HG02852 (cell line): ENCODE measurements around the gene SGSM2.

Experiments used
- ATAC-seq: cut with Tn5 transposase; IDR thresholded peaks from one replicate; pipeline ENCODE4 v1.9.1; 2021; ENCODE audit warnings: mild to moderate bottlenecking, moderate library complexity; ENCODE audit not compliant: unreplicated experiment

SGSM2 gene

DNA sequence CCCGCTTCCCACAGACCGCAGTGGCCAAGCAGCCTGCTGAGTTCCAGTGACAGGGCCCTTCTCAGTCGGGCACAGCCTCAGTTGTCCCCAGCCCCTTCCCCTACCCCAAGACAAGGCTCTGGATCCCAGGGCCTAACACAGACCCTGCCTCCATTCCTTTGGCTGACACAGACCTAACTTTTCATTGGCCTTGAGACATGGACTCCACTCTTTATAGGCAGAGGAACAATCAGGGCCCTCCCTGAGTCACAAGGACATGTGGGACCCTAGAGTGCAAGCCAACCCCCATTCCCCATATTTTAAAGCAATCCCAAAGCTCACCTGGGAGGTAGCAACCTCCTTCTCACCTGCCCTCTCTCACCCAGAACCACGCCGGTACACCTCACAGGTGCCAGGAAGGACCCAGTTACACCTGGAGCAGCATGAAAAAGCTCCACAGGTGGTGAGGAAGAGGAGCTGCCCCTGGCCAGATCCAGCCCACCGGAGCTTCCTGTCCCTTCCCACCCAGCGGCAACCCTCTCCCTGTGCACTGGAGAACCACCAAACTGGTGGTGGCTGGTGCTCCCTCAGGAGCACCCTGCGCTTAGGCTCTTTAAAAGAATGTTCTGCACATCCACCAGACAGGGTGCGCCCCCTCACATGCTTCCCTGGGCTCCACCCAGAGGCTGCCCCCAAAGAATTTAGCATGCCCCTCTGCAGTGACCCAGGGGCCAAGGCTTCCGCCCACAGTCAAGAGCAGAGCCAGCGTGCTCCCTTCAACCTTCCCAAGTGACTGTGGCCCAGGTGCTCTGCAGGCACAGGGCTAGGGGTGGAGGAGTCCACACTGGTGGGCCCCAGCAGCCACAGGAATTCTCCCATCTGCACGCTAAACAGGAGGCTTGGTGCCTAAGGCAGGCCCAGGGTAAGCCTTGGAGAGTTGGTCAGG is 60.2 kb downstream of the SGSM2 start:
- no peak for ATAC-seq

DNA sequence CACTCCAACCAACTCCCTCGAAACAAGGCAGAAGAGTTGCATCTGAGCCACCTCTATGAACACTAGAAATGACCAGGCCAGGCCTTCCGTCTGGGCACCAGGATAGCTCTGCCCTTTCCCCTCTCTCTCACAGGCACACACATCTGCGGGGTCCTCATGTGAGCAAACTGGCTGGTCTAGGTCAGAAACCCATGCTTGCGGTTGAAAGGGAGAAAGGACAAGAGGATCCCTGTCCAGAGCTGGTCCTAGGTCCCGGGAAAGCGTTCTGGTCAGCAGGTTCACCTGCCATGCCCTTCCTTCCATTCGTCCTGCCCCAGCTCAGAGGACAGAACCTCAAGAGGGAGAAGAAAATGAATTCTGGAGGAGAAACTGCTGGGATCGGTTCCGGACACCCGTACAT is 60.9 kb downstream of the SGSM2 start:
- ATAC-seq: no peak

DNA sequence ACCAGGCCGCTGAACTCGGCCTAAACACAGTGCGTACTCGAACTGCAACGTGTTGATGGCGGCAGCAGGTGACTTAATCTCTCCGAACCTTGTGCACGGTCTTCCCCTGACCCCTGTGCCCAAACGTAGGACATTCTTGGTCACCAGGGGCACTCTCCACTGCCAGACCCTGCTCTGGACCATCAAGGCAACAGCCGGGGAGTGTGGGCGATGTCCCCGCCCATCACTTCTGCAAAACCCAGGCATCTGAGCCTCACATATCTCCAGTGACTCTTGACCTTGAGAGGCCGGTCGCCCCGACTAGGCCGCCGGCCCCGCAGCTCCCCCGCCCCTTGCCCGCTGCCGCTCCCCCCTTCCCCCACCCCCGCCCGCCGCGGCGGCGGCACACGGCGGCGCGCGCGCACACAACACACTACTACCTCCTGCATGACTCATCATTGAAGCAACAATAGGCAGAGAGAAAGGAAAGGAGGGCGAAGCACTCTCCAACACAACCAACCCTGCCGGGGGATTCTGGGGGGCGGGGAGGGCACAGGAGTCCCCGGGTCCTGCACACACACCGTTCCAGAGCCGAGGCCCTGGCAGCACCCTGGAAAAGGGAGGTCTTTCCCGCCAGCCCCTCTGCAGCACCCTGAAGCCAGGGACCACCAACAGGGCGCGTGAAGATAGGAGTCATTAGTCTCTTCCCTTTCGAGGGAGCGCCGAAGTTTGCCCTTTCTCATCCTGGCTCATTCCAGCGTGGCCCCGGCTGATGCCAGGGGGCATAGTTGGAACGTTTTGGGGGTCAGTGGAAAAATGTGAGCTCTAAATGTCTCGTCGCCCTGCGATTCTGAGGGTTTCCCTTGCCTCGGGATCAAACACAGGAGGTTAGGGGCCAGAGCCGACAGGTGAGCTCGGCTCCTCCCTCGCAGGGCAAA is 61.6 kb downstream of the SGSM2 start:
- no peak for ATAC-seq

DNA sequence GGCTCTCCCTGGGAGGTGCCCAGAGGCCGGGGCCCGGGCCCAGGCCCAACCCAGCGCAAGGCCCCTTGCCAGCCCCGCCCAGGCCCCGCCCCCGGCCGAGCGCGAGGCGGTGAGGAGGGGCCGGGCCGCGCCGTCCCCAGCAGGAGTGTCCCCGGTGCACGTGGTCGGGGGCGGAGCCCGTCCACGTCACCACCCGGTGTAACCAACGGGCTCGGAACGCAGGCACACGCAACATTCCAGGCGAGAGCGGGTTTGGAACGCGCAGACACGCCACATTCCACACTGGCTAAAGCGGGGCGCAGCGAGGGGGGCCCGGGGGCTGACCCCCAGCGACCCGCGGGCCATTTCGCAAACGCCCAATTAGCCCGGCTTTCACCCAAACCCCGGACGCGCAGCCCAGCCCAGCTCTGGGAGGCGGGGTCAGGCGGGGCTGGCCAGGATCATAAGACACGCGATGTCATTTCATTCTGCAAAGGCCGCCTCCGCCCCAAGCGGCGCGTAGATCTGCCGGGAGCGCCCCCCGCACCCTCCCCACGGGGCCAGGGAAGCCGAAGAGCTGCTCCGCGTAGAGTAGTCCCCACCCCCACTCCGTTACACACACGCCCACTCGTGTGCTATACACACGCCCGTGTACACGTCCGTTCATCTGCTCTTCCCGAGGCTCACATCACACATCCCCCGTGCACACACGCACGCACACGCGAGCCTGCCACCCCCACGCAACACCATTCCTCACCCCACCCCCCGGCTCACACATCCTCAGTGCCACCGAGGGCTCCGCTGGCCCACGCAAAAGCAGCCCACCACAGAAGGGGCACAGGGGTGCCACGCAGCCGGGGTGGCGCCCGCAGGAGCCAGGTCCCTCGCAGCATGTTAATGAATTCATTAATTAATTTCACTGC is 62.5 kb downstream of the SGSM2 start:
- ATAC-seq: peak; percentile 37

DNA sequence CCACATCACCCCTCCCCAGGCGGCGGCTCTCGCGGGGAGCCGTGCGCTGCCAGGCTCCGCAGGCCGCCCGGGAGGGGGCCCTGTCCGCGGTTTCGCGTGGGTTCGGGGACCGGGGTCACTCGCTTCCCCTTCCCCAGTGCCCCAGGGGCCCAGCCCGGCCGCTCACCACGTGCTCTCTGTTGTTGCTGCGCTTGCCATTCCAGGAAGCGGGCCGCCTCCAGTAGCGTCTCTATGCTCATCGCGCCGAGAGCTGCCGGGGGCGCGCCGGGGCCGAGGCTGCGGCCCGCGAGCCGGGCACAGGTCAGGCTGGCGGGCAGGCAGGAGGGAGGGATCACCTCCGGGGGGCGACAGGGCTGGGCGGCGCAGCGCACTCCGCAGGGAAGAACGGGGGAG is 63.2 kb downstream of the SGSM2 start:
- no peak for ATAC-seq

DNA sequence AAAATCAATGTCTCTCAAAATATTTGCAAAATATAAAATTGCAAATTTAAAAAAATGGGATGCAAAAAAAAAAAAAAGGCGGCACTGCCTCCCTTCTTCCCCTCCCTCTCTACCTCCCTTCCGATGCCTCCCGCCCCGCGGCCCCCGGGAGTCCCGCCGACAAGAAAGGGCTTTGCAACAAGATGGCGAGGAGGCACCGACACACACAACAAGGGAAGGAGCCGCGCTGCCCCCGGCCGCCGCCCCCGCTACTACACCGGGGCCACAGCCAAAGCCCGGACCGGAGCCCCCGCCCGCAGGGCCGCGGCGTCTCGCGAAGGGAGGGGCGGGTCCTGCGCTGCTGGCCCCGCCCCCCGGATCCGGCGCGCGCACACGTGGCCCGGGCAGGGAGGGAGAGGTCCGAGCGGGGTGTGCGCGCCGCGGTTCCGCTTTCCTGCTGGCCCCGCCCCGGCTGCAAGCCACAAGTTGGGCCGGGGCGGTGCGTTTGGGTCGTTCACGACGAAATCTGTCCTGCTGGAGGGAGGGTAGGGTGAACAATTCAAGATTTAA is 63.6 kb downstream of the SGSM2 start, which contains the start of gene MNT:
TSS of gene MNT (minus strand) at position 184 of the 549 bp plus-strand sequence. CDS start 348 bp downstream, outside the sequence.
- ATAC-seq: peak; percentile 34

DNA sequence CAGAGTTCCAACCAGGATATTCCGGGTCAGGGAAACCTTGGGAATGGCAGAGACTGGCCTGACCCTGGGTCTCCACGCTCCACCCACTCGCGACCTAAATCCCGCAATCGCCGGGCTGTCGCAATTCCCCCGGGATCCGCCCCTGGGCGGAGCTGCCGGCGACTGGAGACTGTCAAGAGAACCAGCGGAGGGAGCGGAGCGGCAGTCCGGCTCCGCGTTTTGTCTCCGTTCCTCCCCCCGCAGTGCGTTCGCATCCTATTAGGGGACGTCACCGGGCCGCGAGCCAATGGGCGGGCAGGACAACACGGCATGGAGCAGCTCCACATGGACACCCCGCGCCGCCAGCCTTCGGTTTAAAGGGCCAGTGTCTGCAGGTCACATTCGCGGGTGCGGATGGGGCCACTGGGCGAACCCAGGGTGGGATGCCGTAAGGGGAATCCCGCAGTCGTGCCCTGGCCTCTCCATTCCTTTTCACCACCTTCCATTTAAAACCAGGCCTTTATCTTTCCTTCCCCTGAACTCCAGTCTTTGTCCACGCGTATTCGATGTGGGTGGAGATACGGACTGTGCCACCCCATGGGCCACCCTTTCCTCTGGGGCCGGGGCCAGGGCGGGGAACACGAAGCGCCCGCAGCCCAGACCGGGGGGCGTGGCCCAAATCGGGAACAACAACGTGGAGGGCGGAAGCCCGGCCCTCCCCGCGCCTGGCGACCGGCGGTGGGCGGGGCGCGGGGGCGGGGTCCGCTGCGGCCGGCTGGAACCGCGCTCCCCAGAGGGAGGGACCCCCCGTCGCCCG is 64.3 kb downstream of the SGSM2 start:
- peak; percentile 52 for ATAC-seq

DNA sequence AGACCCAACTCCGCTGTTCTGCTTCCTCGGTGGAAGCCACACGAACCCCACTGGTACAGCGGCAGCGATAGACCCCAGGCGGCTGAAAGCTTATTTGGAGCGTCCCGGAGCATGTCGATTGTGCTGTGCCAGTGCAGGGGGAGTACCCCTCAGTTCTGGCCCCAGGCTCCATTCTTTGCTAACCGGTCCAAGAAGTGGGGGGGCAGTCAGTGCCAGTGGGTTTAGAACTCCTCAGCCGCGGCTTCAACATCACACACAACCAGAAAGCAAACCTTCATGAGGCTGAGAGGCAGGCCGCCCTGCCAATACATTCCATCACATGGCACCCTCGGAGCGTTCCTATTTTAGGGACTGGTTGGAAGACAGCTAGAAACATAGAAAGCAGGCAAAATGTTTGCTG is 65.2 kb downstream of the SGSM2 start:
- no peak for ATAC-seq

DNA sequence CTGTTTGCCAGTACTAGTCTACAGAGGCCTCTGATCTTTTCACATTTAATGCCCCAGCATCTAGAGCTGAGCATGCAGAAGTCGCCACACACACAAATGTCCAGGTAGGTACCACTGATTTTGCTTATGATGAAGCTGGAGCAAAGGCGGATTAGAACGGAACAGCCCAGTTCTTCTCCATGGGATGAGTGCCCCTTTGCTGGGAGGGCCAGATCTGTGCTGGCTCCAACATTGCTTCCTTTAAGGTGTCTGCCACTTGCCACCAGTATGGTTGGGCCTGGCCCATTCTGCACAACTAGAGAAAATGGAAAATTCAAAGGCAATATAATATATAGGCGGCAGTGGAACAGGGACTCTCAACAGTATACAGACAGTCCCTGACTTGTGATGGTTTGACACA is 65.7 kb downstream of the SGSM2 start:
- ATAC-seq: no peak

DNA sequence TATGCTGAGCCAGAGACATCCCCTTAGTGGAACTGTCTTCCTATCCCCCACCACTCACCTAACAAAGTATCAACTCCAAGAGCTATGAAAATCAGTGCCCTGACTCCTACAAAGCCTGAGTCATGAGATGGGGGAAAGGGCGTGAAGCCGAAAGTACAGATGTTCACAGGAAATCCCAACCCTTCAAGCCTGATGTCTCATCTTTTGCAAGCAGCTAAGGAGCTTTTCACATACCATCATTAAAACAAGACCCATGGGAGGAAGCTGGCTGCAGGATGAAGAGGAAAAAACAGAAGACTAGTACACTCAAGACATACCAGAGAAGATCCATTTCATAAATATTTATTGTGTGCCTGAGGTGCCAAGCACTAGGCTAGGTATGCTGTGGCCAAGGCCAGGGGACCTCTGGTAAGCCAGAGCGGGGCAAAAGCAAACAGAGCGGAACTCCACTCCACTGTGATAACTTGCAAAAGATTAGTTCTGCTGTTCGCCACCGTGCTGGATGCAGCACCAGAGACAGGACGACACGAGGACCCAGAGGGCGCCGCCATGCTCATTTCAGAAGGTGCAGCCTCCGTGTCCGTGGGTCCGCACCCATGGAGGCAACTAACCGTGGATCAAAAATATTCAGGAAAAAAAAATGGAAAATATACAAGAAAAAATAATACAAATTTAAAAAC is 68.1 kb downstream of the SGSM2 start:
- ATAC-seq: no peak

DNA sequence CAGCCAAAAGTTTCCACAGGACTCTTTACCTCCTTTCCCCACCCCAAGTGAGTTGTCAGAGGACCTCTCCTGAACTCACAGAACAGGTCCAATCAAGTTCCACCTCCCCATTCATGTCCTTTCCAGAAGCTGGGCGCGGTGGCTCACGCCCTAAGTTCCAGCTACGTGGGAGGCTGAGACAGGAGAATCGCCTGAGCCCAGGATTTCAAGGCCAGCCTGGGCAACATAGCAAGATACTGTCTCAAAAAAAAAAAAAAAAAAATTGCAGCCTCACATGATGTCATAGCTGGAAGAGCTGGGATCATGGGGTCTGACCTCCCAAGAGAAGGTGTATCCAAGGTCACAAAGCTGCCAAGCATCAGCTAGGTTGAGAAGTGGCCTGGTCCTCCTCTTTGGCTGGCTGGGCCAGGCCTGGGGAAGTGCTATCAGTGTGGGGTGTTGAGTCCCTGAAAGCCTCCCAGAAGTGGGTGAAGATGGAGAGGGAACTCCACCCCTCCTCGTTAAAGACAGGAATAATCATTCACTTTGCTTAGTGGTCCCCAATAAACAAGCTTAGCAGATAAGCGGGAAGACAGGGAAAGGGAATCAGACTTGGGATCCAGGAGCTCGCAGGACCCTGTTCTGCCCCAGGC is 69.1 kb downstream of the SGSM2 start:
- no peak for ATAC-seq

DNA sequence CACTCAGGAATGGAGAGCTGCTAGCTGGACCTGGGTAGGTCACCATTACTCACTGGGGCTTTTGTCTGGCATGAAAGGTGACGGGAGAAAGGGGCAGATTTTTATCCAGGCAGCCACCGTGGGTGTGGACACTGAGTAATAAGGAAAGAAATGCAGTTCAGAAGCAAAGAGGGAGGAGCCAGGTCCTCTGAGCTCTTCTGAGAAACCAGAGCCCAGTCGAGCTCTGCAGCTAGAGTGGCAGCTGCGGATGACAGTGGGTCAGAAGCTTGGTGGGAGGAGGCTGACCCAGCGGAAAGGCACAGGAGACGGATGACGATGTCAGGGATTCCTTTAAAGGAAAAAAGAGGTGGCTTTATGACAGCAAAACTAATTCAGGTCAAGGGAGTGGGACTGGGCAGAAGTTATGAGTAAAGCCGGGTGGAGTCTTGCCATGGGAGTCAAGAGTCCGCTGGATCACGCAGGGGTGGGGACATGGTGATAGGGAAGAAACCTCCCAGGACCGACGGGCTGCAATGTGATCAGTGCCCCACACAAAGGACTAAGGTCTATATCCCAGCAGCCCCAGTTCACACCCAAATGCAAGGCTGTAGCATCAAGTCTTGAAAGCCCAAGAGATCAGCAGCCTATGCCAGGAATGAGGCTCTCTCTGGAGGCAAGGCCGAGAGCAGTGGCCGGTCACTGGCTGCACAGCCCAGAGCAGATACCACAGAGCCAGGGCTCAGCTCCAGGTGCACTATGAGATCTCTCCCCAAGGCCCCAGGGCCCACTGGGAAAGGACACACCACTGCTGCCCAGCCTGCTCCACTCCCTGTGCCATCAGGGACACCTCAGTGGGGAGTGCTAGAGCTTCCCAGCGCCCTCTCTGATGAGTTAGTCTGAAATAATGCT is 69.8 kb downstream of the SGSM2 start:
- no peak for ATAC-seq

DNA sequence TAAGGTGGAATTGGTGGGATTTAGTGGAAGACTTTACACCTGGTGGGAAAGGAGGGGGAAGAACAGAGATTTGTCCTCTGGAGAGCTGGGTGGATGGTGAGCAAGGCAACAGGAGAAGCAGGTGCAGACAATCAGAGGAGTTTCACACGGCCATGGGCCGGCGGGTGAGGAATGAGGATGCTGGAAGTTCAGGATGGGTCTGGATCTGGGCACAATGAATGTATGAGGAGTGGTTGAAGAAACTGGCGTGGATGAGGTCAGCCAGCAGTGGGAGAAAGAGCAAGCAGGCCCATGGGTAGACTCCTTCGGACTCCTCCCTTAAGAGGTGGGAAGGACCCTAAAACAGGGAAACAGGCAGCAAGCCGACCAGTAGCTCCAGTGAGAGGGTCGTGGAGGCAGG is 73.7 kb downstream of the SGSM2 start:
- no peak for ATAC-seq

DNA sequence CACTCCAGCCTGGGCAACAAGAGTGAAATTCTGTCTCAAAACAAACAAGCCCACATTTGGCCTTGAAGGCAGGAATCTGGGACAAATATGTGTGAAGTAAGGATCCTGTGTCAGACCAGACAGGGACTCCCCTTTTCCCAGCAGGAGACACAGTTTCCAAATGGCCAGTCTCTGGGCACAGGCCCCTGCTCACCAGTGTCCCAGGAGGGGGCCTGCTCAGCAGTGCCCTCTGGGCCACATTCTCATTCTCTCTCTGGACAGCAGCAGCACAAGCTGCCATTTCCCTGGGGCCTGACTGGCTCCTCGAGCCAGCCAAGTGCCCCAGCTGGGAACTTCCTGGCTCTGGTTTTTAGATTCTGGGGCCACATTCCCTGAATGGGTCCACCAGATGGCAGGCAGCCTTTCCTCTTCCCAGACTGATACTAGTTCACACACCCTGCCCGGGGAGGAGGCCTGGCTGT is 75.3 kb downstream of the SGSM2 start:
- ATAC-seq: no peak

DNA sequence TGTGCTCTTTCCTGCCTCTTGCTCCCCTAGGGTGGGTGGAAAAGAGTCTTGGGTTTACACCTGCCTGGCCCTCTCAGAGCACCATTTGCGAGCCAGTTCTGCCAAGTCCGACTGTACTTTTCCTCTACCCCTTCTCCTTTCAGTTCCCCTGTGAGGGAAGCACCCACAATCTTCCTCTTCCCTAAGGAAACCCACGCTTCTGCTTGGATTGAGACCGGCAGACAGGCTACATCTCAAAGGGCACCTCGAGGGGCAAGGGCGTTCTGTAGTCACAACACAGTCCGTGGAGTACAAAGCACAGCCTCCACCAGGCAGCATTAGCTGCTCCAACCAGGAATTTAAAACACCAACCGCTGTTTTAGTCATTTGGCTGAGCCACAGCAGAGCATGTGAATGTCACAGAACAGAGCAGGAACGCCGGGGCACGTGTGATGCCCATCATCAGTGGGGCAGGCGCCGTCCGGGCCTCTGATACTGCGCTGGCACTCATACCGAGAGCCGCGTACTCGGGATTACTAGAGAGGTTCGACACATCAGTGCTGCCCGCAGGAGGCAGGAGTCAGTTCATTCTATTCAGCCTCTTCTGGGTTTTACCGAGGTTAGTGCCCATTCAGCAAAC is 77.3 kb downstream of the SGSM2 start:
- ATAC-seq: no peak

DNA sequence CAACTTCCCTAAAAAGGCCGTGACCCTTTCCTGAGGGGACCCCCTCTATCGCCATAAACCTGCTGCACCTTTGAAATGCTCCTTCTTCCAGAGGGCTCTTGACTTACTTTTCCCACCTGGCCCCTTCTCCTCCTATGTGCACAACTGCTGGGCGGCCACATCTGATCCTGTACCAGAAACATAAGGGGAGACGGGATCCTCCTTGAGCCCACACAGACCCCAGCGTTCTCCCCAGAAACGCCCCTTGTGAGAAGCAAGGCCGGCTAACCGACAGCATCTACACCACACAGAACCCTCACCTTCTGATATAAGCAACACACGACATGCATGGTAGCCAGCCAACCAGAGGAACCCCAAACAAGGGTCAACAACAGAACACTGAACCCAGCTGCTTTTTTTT is 77.8 kb downstream of the SGSM2 start:
- no peak for ATAC-seq
